Heart left ventricle (tissue), 13 donors: ENCODE data around the gene DNTT.

ENCODE experiments used
- CTCF ChIP-seq, 12 donors: fragments of 200-600 bp; sonication (generic) in 4 of 12; IDR thresholded peaks; one replicate each; pipeline versions ENCODE4 v1.5.0 to v1.8.0; 2018 to 2022; ENCODE audit warnings: antibody characterized with exemption in 12 of 12, mild to moderate bottlenecking in 5 of 12
- POLR2A ChIP-seq, 2 donors: fragments of 450-650 bp; IDR thresholded peaks; one replicate each; pipeline ENCODE4 v1.6.1; 2017; ENCODE audit warnings: antibody characterized with exemption in 2 of 2, mild to moderate bottlenecking in 2 of 2, moderate library complexity in 2 of 2
- donor health status: ischemic (EF 13 %, LVEDD 7.1; RV severe dilation, severe dysfunction).
- donor health status: DM: no; HTN: yes; CAD: no.
- donor health status: DM: no; HTN: no; CAD: no.
- donor health status: ischemic (EF 25% LVEDD 6.9; RV normal size, moderate dysfunction).
- donor health status: ischemic (EF 25% LVEDD 5.7; RV mildly dilated, moderate dysfunction).
- donor health status: ischemic (EF 35%, LVEDD 5.7; RV mildly dilated, moderate dysfunction).
- donor health status: nonischemic (EF 11% LVEDD 7.7; RV severe dilation, severe dysfunction).
- donor health status: DM: yes; HTN: yes; CAD: no.
- donor health status: PGD.
- donor health status: ischemic (EF 29% LVEDD 5.4; RV normal size, mild dysfunction).
- donor health status: nonischemic (EF 23%, LVEDD 6.1; RV moderate dilation, normal function).

- no peak for TF ChIP-seq CTCF (IDR thresholded peaks at IDR 0.05)
- no peak for TF ChIP-seq POLR2A (IDR thresholded peaks at IDR 0.05)
Measured at GRCh38 chr10:96290368-96291133, 13.7 kb upstream of the DNTT start.
